T-cell (primary cell): ENCODE data around the gene TENM4. TPM values are rescaled to one million over a fixed set of nuclear protein-coding genes. Genes with fewer than 3 reads are reported as not detected.

Source experiments
- ATAC-seq, 4 experiments: fragments of 200-7000 bp in 3 of 4; fragments of 150-1000 bp in 1 of 4; cut with Tn5 transposase; replicated peaks in 1 of 4; 1 replicate in 3 of 4; 2 replicates in 1 of 4; pipeline ENCODE4 v1.10.0; 2021; ENCODE audit warnings: moderate library complexity in 3 of 4, mild to moderate bottlenecking in 2 of 4, moderate number of reproducible peaks in 1 of 4
- CTCF ChIA-PET, 2 donors: fragments of 300-600 bp; sonication (Branson Sonifier 250); formaldehyde crosslinking; loops; one replicate each; lab custom pipeline; 2022; ENCODE audit warnings: antibody characterized with exemption in 2 of 2; lab: Charles Lee
- POLR2A ChIA-PET, 2 donors: fragments of 300-600 bp; sonication (Branson Sonifier 250); formaldehyde crosslinking; loops; one replicate each; lab custom pipeline; 2022; ENCODE audit warnings: antibody characterized with exemption in 2 of 2; lab: Charles Lee
- DNase-seq, 35 experiments: peaks; one replicate each; pipeline versions ENCODE4 v3.0.0 to v3.0.0-alpha.2; 2013 to 2023
- H3K27ac ChIP-seq: one replicate; pipeline ENCODE4 v1.5.1; 2013; ENCODE audit warnings: low read length
- H3K27me3 ChIP-seq, 2 experiments: replicated peaks in 1 of 2; 1 replicate in 1 of 2; 2 replicates in 1 of 2; pipeline versions ENCODE4 v1.6.1 to v1.7.0; 2013; ENCODE audit warnings: low read length in 1 of 2, mixed read lengths in 1 of 2; ENCODE audit not compliant: control insufficient read depth in 2 of 2, insufficient read depth in 2 of 2; ENCODE audit errors: extremely low read depth in 1 of 2
- H3K36me3 ChIP-seq, 2 donors: 1 replicate in 1 of 2; 2 replicates in 1 of 2; pipeline versions ENCODE4 v1.6.1 to v1.7.0; 2013; ENCODE audit warnings: low read length in 1 of 2; ENCODE audit not compliant: control insufficient read depth in 2 of 2, insufficient read depth in 1 of 2; ENCODE audit errors: extremely low read depth in 1 of 2
- H3K4me1 ChIP-seq, 2 experiments: 1 replicate in 1 of 2; 2 replicates in 1 of 2; pipeline versions ENCODE4 v1.6.1 to v1.7.0; 2013; ENCODE audit warnings: low read length in 2 of 2, mixed read lengths in 1 of 2; ENCODE audit not compliant: insufficient read depth in 2 of 2, control insufficient read depth in 1 of 2; ENCODE audit errors: extremely low read depth in 1 of 2
- H3K4me3 ChIP-seq, 2 donors: 1 replicate in 1 of 2; 2 replicates in 1 of 2; pipeline versions ENCODE4 v1.5.1 to v1.7.0; 2013; ENCODE audit warnings: mild to moderate bottlenecking in 2 of 2, low read length in 1 of 2, moderate library complexity in 1 of 2; ENCODE audit not compliant: control insufficient read depth in 1 of 2; ENCODE audit errors: extremely low read depth in 1 of 2
- H3K9me3 ChIP-seq: 2 replicates; pipeline ENCODE4 v1.7.0; 2013
- H3K27ac Mint-ChIP-seq, 2 donors: one replicate each; pipeline ENCODE4 v1.8.0; 2020 to 2021; ENCODE audit warnings: mild to moderate bottlenecking in 2 of 2, mixed read lengths in 2 of 2
- H3K27me3 Mint-ChIP-seq, 2 donors: one replicate each; pipeline ENCODE4 v1.8.0; 2021 to 2022; ENCODE audit warnings: mixed read lengths in 2 of 2
- H3K36me3 Mint-ChIP-seq: one replicate; pipeline ENCODE4 v1.8.0; 2021; ENCODE audit warnings: mixed read lengths
- H3K4me1 Mint-ChIP-seq, 3 donors: one replicate each; pipeline ENCODE4 v1.8.0; 2020 to 2022; ENCODE audit warnings: mixed read lengths in 3 of 3, mild to moderate bottlenecking in 1 of 3
- H3K4me3 Mint-ChIP-seq, 3 donors: one replicate each; pipeline ENCODE4 v1.8.0; 2020 to 2022; ENCODE audit warnings: mild to moderate bottlenecking in 3 of 3, mixed read lengths in 3 of 3, moderate library complexity in 3 of 3
- H3K9me3 Mint-ChIP-seq, 3 donors: one replicate each; pipeline ENCODE4 v1.8.0; 2020 to 2022; ENCODE audit warnings: mixed read lengths in 3 of 3
- WGBS: methylation state at CpG from one replicate; pipeline ENCODE4 v1.1.5; 2013; ENCODE audit warnings: missing lambda C conversion rate; ENCODE audit not compliant: insufficient coverage; 5-methylcytosine and 5-hydroxymethylcytosine counted together
- total RNA-seq, 35 experiments: library from RNA in 6 of 35; stranded (reverse) in 6 of 35; fragments of 120-200 nt in 1 of 35; gene quantifications; one replicate each; pipeline versions ENCODE4 v1.2.1 to v1.2.4 and lab custom pipeline; 2013 to 2026

TENM4 gene
- total RNA-seq, 5 donors from 2014 or later (not counting 1 experiment from before 2014, with no cell fraction given) = 0.03 to 0.35 (median 0.03) TPM; not detected in 2

DNA sequence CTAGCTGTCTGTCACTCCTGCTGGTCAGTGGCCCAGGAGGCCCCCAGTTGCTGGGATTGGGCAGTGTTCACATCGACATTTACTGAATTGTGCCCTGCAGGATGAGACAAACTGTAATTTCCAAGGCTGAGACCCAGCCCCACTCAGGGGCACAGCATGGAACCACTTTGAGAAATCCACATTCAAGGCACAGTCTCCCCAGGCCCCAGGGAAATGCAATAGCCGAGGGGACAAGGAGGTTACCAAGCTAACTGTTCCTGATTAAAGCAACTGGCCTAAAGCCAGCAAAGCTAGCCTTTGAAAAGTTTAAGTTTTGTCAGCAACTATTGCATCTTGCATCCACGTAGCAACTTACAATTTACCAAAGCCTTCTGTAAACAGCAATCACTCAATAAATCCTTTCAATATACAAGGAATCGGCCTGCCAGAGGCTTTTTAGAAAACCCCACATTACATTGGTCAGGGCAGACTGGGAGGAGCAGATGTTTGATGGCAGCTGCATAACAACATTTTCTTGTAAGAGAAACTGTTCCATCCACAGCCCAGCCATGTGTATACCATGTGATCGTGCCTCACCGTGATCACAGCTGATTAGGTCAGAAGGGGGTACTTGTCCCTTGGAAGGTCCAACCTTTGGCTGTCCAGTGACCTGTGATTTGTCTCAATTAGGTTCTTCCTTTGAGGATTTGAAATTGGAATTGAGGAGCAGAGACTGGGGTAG lies 103.9 kb downstream of the TENM4 start:
- ChIA-PET POLR2A (no interaction called here), CTCF (no interaction called here)
- Mint-ChIP-seq H3K4me3 (no peak overlapping the region), H3K4me1 (no peaks in the 10 kb centered on the region), H3K9me3 (no peaks in the 10 kb centered on the region), H3K27ac (no peak overlapping the region), H3K36me3 (no peaks in the 10 kb centered on the region), H3K27me3 (no peaks in the 10 kb centered on the region)
- ATAC-seq (no peak), DNase-seq (no peak)
- Histone ChIP-seq H3K27ac (no peak overlapping the region), H3K4me3 (no peak overlapping the region), H3K36me3 (no peaks in the 10 kb centered on the region), H3K27me3 (peaks cover 0 to 5% of the 10 kb centered on the region in 2 experiments), H3K9me3 (no peaks in the 10 kb centered on the region), H3K4me1 (no peaks in the 10 kb centered on the region)
- 70% methylated on average over 4 of the region's 6 CpGs for WGBS

DNA sequence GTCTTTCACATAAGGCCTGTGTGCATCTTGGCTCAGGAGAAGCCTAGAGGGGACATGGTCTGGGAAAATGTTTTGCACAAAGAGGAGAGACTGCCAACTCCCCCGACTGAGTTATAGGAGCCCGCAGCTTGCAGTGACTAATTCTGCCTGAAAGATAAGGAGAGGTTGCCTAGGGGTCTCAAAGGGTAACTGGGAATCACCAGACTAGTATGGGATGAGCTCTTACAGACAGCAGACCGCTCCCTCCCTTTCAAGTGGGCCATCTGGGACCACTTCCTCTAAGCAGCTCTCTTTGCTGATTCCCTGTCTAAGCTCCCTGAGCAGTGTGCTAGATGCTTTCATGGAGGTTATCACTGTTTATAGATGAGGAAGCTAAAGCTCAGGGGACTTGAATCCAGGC lies 105.1 kb downstream of the TENM4 start:
- Mint-ChIP-seq H3K4me1 (no peaks in the 10 kb centered on the region), H3K9me3 (no peaks in the 10 kb centered on the region), H3K27me3 (no peaks in the 10 kb centered on the region), H3K27ac (no peak overlapping the region), H3K36me3 (no peaks in the 10 kb centered on the region), H3K4me3 (no peak overlapping the region)
- no peak overlapping the region for H3K4me3 ChIP-seq
- H3K36me3 ChIP-seq = no peaks in the 10 kb centered on the region
- ChIA-PET POLR2A (no interaction called here), CTCF (no interaction called here)
- DNase-seq (no peak), ATAC-seq (no peak)
- H3K27me3 ChIP-seq = peaks cover 0 to 5% of the 10 kb centered on the region in 2 experiments
- H3K27ac ChIP-seq = no peak overlapping the region
- H3K9me3 ChIP-seq = no peaks in the 10 kb centered on the region
- H3K4me1 ChIP-seq = no peaks in the 10 kb centered on the region
- 80% methylated on average over 1 of the region's 3 CpGs for WGBS

GRCh38 chr11:79333355-79333754 lies 107.5 kb downstream of the TENM4 start:
- DNase-seq (no peak), ATAC-seq (no peak)
- H3K36me3 ChIP-seq = no peaks in the 10 kb centered on the region
- no peak overlapping the region for H3K27ac Mint-ChIP-seq
- no peaks in the 10 kb centered on the region for H3K9me3 ChIP-seq
- no peaks in the 10 kb centered on the region for H3K4me1 Mint-ChIP-seq
- CTCF ChIA-PET = no interaction called here
- no peak overlapping the region for H3K4me3 ChIP-seq
- H3K27me3 ChIP-seq = no peaks in the 10 kb centered on the region
- 100% methylated on average over 1 of the region's 2 CpGs for WGBS
- H3K4me3 Mint-ChIP-seq = no peak overlapping the region
- peaks cover 0 to 5% (median 0%) of the 10 kb centered on the region in 3 donors for H3K9me3 Mint-ChIP-seq
- no peak overlapping the region for H3K27ac ChIP-seq
- no peaks in the 10 kb centered on the region for H3K4me1 ChIP-seq
- peaks cover 0 to 2% of the 10 kb centered on the region in 2 donors for H3K27me3 Mint-ChIP-seq
- no peaks in the 10 kb centered on the region for H3K36me3 Mint-ChIP-seq
- POLR2A ChIA-PET = no interaction called here

GRCh38 chr11:79332017-79332416 lies 108.8 kb downstream of the TENM4 start:
- Histone ChIP-seq H3K4me3 (no peak overlapping the region), H3K9me3 (no peaks in the 10 kb centered on the region), H3K4me1 (no peaks in the 10 kb centered on the region), H3K27ac (no peak overlapping the region), H3K36me3 (no peaks in the 10 kb centered on the region), H3K27me3 (no peaks in the 10 kb centered on the region)
- Mint-ChIP-seq H3K27ac (no peak overlapping the region), H3K9me3 (peaks cover 0 to 5% (median 0%) of the 10 kb centered on the region in 3 donors), H3K36me3 (no peaks in the 10 kb centered on the region), H3K4me3 (no peak overlapping the region), H3K27me3 (peaks cover 0 to 2% of the 10 kb centered on the region in 2 donors), H3K4me1 (no peaks in the 10 kb centered on the region)
- DNase-seq (no peak), ATAC-seq (no peak)
- no CpG with 5 or more reads among the region's 2 CpGs for WGBS
- POLR2A ChIA-PET = no interaction called here
- CTCF ChIA-PET = no interaction called here

DNA sequence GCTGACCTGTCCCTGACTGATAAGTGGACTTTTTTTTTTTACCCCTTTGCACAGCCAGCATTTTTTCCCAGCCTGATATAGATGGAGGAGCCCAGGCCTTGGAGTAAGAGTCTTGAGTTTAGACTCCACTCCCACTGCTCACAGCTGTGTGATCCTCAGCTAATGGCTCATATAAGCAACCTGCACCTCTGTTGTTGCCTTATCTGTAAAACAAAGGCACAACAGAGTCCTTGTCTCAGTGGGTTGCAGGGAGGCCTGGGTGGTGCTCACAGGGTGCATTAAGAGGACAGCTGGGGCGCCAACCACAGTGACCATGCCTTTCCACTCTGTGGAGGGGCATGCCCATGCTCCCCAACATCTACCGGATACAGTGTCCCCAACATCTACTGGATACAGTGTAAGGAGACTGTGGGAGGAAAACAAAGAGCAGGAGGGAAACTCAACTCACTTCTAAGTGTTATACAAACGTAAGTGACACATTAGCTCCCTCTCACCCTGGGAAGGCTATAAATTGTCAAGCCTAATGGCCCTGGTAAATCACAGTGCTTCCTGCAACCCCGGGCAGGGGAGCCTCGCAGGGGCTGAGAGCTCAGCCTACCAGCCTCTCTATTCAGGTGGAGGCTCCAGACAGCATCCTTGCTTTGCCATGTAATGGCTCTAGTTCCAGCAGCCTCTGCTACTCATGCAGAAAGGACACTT lies 109.5 kb downstream of the TENM4 start:
- H3K27me3 ChIP-seq = no peaks in the 10 kb centered on the region
- H3K9me3 Mint-ChIP-seq = peaks cover 0 to 8% (median 0%) of the 10 kb centered on the region in 3 donors
- no peak overlapping the region for H3K27ac ChIP-seq
- POLR2A ChIA-PET = no interaction called here
- DNase-seq (no peak), ATAC-seq (no peak)
- H3K4me3 Mint-ChIP-seq = no peak overlapping the region
- CTCF ChIA-PET = no interaction called here
- no peaks in the 10 kb centered on the region for H3K36me3 Mint-ChIP-seq
- no peaks in the 10 kb centered on the region for H3K4me1 Mint-ChIP-seq
- no peak overlapping the region for H3K4me3 ChIP-seq
- 0% methylated on average over 2 of the region's 5 CpGs for WGBS
- peaks cover 2% of the 10 kb centered on the region in 2 donors for H3K27me3 Mint-ChIP-seq
- no peaks in the 10 kb centered on the region for H3K4me1 ChIP-seq
- no peaks in the 10 kb centered on the region for H3K36me3 ChIP-seq
- H3K9me3 ChIP-seq = no peaks in the 10 kb centered on the region
- no peak overlapping the region for H3K27ac Mint-ChIP-seq

- peaks cover 0 to 11% (median 0%) of the 10 kb centered on the region in 3 donors for H3K9me3 Mint-ChIP-seq
- H3K36me3 Mint-ChIP-seq = no peaks in the 10 kb centered on the region
- no peak overlapping the region for H3K4me3 Mint-ChIP-seq
- Histone ChIP-seq H3K36me3 (no peaks in the 10 kb centered on the region), H3K9me3 (no peaks in the 10 kb centered on the region), H3K27ac (no peak overlapping the region), H3K4me3 (no peak overlapping the region), H3K4me1 (no peaks in the 10 kb centered on the region), H3K27me3 (no peaks in the 10 kb centered on the region)
- no peak overlapping the region for H3K27ac Mint-ChIP-seq
- ATAC-seq = no peak
- ChIA-PET CTCF (no interaction called here), POLR2A (no interaction called here)
- DNase-seq = no peak
- H3K4me1 Mint-ChIP-seq = no peaks in the 10 kb centered on the region
- H3K27me3 Mint-ChIP-seq = peaks cover 2 to 7% of the 10 kb centered on the region in 2 donors
- 65% methylated on average over 7 of the region's 8 CpGs for WGBS
Measured at GRCh38 chr11:79330651-79331050, 110.2 kb downstream of the TENM4 start.
